ENCODE data around the gene SIRT7. TPM values are rescaled to one million over a fixed set of nuclear protein-coding genes. Genes with fewer than 3 reads are reported as not detected.

The SIRT7 gene, protein sequence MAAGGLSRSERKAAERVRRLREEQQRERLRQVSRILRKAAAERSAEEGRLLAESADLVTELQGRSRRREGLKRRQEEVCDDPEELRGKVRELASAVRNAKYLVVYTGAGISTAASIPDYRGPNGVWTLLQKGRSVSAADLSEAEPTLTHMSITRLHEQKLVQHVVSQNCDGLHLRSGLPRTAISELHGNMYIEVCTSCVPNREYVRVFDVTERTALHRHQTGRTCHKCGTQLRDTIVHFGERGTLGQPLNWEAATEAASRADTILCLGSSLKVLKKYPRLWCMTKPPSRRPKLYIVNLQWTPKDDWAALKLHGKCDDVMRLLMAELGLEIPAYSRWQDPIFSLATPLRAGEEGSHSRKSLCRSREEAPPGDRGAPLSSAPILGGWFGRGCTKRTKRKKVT
- total RNA-seq: 10 to 100 TPM; 10.4 to 25.2 (median 14.6) TPM
- polyA plus RNA-seq: 10 to 100 TPM in 2 of 3 donors, 1 to 10 TPM in 1; 4.2 to 49.8 (median 33.3) TPM
- long read RNA-seq, donor 1: 0 reads
- long read RNA-seq, donor 2: 0 reads
- long read RNA-seq, donor 3: 0 reads
- long read RNA-seq, donor 4, partial matches to known transcripts: 1 of 2 reads
- long read RNA-seq, donor 4, other reads (novel, unspliced or antisense): 0 of 2 reads
- long read RNA-seq, donor 5, transcript SIRT7-201 (10 exons, 1,743 nt): major isoform, 21 of 41 reads
- long read RNA-seq, donor 5, partial matches to known transcripts: 9 of 41 reads
- long read RNA-seq, donor 5, other reads (novel, unspliced or antisense): 10 of 41 reads
- long read RNA-seq, donor 6, partial matches to known transcripts: 1 of 1 reads
- long read RNA-seq, donor 6, other reads (novel, unspliced or antisense): 0 of 1 reads
- long read RNA-seq, donor 7, partial matches to known transcripts: 0 of 3 reads
- long read RNA-seq, donor 7, other reads (novel, unspliced or antisense): 0 of 3 reads
- long read RNA-seq, donor 8, partial matches to known transcripts: 0 of 1 reads
- long read RNA-seq, donor 8, other reads (novel, unspliced or antisense): 0 of 1 reads
- long read RNA-seq, donor 9: 0 reads
- long read RNA-seq, donor 10, partial matches to known transcripts: 0 of 2 reads
- long read RNA-seq, donor 10, other reads (novel, unspliced or antisense): 0 of 2 reads

DNA sequence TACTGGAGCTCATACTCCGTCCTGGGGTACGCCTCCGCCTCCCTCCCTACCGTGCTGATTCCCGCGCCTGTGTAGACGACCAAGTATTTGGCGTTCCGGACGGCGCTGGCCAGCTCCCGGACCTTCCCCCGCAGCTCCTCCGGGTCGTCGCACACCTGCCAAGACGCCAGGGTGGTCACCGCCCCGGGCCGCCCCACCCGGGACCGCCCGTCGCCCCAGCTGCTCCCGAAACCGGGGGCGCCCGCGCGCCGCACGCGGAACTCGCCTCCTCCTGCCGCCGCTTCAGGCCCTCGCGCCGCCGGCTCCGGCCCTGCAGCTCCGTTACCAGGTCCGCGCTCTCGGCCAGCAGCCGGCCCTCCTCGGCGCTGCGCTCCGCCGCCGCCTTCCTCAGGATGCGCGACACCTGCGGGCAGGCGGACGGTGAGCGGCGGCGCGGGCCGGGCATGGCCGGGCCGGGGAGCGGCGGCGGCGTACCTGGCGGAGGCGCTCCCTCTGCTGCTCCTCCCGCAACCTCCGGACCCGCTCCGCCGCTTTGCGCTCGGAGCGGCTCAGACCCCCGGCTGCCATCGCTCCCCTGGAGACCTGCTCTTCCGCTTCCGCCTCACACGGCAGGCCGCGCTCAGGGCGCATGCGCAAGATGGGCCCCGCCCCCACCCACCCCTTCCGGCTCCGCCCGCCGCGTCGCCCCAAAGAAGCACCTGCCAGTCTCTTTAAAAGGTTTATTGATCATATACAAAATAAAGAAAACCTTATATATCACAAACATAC, at the start of gene SIRT7:
TSS of gene SIRT7 (minus strand) at position 612 of the 768 bp plus-strand sequence. CDS start at position 567, 45 bp downstream.
- 0 to 1% (median 1%) methylated on average over 22 to 94 of the region's 94 CpGs for WGBS, 4 donors
- peaks cover 18 to 34% of the 10 kb centered on the region in 2 donors for H3K4me1 ChIP-seq (replicated peaks in 1 of 2)

DNA sequence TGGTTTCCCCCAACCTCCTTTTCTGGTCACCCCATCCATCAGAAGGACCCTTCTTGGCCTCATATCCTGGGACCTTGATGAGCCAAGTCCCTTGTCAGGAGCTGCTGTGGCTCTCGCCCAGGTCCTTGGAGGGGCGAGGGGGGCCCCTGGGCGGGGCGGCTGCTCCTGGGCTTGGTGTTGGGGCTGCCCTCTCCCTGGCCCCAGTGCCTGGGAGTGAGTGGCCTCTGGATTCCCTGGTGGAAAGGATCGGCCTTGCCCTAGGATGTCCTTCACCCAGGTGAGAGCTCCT, 49.2 kb upstream of the SIRT7 start:
- intact Hi-C loops (cut with DNase I): no loop called here
- no peak overlapping the region for H3K4me3 ChIP-seq
- TF ChIP-seq POLR2A (IDR thresholded peaks at IDR 0.05): no peak
- TF ChIP-seq, protein P1, sequence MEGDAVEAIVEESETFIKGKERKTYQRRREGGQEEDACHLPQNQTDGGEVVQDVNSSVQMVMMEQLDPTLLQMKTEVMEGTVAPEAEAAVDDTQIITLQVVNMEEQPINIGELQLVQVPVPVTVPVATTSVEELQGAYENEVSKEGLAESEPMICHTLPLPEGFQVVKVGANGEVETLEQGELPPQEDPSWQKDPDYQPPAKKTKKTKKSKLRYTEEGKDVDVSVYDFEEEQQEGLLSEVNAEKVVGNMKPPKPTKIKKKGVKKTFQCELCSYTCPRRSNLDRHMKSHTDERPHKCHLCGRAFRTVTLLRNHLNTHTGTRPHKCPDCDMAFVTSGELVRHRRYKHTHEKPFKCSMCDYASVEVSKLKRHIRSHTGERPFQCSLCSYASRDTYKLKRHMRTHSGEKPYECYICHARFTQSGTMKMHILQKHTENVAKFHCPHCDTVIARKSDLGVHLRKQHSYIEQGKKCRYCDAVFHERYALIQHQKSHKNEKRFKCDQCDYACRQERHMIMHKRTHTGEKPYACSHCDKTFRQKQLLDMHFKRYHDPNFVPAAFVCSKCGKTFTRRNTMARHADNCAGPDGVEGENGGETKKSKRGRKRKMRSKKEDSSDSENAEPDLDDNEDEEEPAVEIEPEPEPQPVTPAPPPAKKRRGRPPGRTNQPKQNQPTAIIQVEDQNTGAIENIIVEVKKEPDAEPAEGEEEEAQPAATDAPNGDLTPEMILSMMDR (IDR thresholded peaks at IDR 0.05): no peak
- H3K27me3 ChIP-seq: peaks cover 8% of the 10 kb centered on the region
- H3K36me3 ChIP-seq (replicated peaks in 1 of 2): no peaks in the 10 kb centered on the region
- WGBS, 4 donors: 6 to 21% (median 21%) methylated on average over 5 of the region's 5 CpGs; no CpG with 5 or more reads in 1 of the 4 donors
- peak overlapping the region in 2 of 5 donors; percentile 30 to 47 for H3K27ac ChIP-seq
- H3K9me3 ChIP-seq (replicated peaks in 1 of 3): no peaks in the 10 kb centered on the region
- peaks cover 17 to 18% of the 10 kb centered on the region in 2 donors for H3K4me1 ChIP-seq (replicated peaks in 1 of 2)
- no peak for DNase-seq

More for the DNA sequence above, at the start of gene SIRT7:
- Histone ChIP-seq H3K9me3 (replicated peaks in 1 of 3) (no peaks in the 10 kb centered on the region), H3K36me3 (replicated peaks in 1 of 2) (peaks cover 0 to 44% of the 10 kb centered on the region in 2 donors), H3K27ac (peak within 1 kb of the TSS in 3 of 5 donors; percentile 49 to 74 (median 64)), H3K27me3 (no peaks in the 10 kb centered on the region), H3K4me3 (peak within 1 kb of the TSS; percentile 66 to 91 (median 72))
- TF ChIP-seq, protein P1 (IDR thresholded peaks at IDR 0.05): no peak
- peak in 1 of 2 donors; percentile 36 for TF ChIP-seq POLR2A (IDR thresholded peaks at IDR 0.05)
- DNase-seq: peak in 6 of 7 donors; percentile 61 to 77 (median 68)
- intact Hi-C loops (cut with DNase I): no loop called here

DNA sequence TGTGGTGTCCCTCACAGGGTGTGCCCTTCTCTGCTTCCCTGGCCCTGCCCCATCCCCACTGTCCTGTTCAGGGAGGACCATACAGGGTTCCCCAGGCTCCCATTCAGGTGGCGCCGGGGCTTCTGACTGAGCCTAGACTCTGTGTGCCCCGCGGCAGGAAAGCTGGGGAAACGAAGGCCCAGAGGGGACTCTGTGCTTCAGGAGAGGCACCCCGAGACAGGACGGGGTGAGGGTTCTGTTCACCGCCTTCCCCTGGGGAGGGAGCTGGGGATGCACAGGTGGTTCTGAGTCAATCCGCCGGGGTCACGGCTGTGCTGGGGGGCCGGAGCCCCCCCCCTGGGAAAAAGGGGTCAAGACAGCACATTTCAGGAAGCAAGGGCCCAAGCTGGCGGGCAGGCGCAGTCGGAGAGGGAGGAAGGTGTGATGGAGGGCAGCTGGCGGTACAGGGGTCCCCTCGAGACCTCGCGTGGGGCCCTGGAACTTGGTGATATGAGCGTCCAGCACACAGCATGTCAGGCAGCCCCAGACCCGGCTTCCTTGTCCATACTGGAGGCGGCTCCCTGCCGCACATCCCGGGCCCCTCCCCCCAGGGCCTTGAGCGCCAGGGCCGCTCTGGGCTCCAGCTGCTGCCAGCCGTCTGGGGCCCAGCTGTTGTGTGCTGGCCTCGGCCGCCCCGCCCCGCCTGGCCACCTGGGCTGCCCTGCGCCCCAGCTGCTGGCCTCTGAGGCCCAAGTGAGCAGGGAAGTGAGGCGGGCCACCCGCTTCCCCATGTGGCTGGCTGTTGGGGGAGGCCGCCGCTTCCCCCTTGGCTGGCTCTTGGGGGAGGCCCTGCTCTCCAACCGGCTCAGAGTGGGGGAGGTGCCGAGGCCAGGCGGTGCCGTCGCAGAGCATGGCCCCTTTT, 48.6 kb upstream of the SIRT7 start:
- DNase-seq: peak; percentile 47 to 80 (median 73)
- Histone ChIP-seq H3K9me3 (replicated peaks in 1 of 3) (no peaks in the 10 kb centered on the region), H3K27me3 (peaks cover 14% of the 10 kb centered on the region), H3K36me3 (replicated peaks in 1 of 2) (no peaks in the 10 kb centered on the region), H3K4me1 (replicated peaks in 1 of 2) (peaks cover 17 to 18% of the 10 kb centered on the region in 2 donors), H3K27ac (peak overlapping the region in 2 of 5 donors; percentile 30 to 47), H3K4me3 (no peak overlapping the region)
- intact Hi-C loops (cut with DNase I): no loop called here
- 35 to 57% (median 43%) methylated on average over 6 to 41 of the region's 41 CpGs for WGBS, 4 donors
- no peak for TF ChIP-seq POLR2A (IDR thresholded peaks at IDR 0.05)
- TF ChIP-seq, protein P1 (IDR thresholded peaks at IDR 0.05): no peak

All from adrenal gland (tissue), 19 donors.